IMR-90 (cell line): Measurements from ENCODE around the gene GSTT2. TPM values are rescaled to one million over a fixed set of nuclear protein-coding genes. Genes with fewer than 3 reads are reported as not detected.

Source experiments
- ATAC-seq: fragments of 200-7000 bp; cut with Tn5 transposase; 2 replicates; pipeline ENCODE4 v1.9.1; 2020; ENCODE audit warnings: low read depth, mild to moderate bottlenecking, moderate library complexity
- BruUV-seq: library from RNA; stranded (reverse); fragments of 400-500 nt; replicated peaks from 2 replicates; lab custom pipeline; 2021; lab: Mats Ljungman, UMichigan
- CTCF ChIA-PET: fragments of 300-600 bp; formaldehyde crosslinking; extraction: SDS; loops from one replicate; lab custom pipeline; 2021; ENCODE audit warnings: antibody characterized with exemption; lab: Yijun Ruan, JAX
- POLR2A ChIA-PET: fragments of 300-600 bp; sonication (Branson Sonifier 250); formaldehyde crosslinking; loops from one replicate; lab custom pipeline; 2022; ENCODE audit warnings: antibody characterized with exemption; ENCODE audit not compliant: unreplicated experiment; lab: Charles Lee
- DNase-seq: peaks from one replicate; pipeline ENCODE4 v3.0.0; 2013
- H2AFZ ChIP-seq: replicated peaks from 2 replicates; pipeline ENCODE3; 2013; ENCODE audit warnings: low read length, mild to moderate bottlenecking; ENCODE audit not compliant: poor library complexity
- H2AK5ac ChIP-seq: 2 replicates; pipeline ENCODE4 v1.6.1; 2013; ENCODE audit warnings: low read depth, low read length, inconsistent platforms
- H2AK9ac ChIP-seq: replicated peaks from 2 replicates; pipeline ENCODE3; 2013; ENCODE audit warnings: mild to moderate bottlenecking, low read depth, low read length, moderate library complexity; ENCODE audit not compliant: poor library complexity
- H2BK120ac ChIP-seq: 2 replicates; pipeline ENCODE4 v1.6.1; 2013; ENCODE audit warnings: low read depth, low read length, inconsistent platforms
- H2BK15ac ChIP-seq: 3 replicates; pipeline ENCODE4 v1.6.1; 2013; ENCODE audit warnings: low read depth, low read length, inconsistent platforms
- H2BK20ac ChIP-seq: 2 replicates; pipeline ENCODE4 v1.6.1; 2013; ENCODE audit warnings: low read depth, mild to moderate bottlenecking, inconsistent platforms, low read length, moderate library complexity
- H2BK5ac ChIP-seq: 2 replicates; pipeline ENCODE4 v1.6.1; 2013; ENCODE audit warnings: mild to moderate bottlenecking, low read depth, low read length, inconsistent platforms; ENCODE audit not compliant: poor library complexity, severe bottlenecking
- H3K14ac ChIP-seq: replicated peaks from 2 replicates; pipeline ENCODE4 v1.6.1; 2013; ENCODE audit warnings: low read depth, low read length, inconsistent platforms
- H3K18ac ChIP-seq: 2 replicates; pipeline ENCODE4 v1.6.1; 2013; ENCODE audit warnings: low read depth, low read length, control low read depth
- H3K23ac ChIP-seq: 2 replicates; pipeline ENCODE4 v1.6.1; 2013; ENCODE audit warnings: low read depth, low read length, inconsistent platforms
- H3K27ac ChIP-seq: 2 replicates; pipeline ENCODE4 v1.5.1; 2013; ENCODE audit warnings: mild to moderate bottlenecking, control low read depth, low read length; ENCODE audit not compliant: insufficient read depth
- H3K27me3 ChIP-seq: 2 replicates; pipeline ENCODE4 v1.6.1; 2013; ENCODE audit warnings: low read length; ENCODE audit not compliant: control insufficient read depth, insufficient read depth
- H3K36me3 ChIP-seq: 2 replicates; pipeline ENCODE4 v1.6.1; 2013; ENCODE audit warnings: low read length, mixed read lengths; ENCODE audit not compliant: control insufficient read depth, insufficient read depth
- H3K4ac ChIP-seq: 2 replicates; pipeline ENCODE4 v1.6.1; 2013; ENCODE audit warnings: low read depth, low read length, inconsistent platforms
- H3K4me1 ChIP-seq: 2 replicates; pipeline ENCODE4 v1.6.1; 2013; ENCODE audit warnings: low read length, mixed read lengths; ENCODE audit not compliant: control insufficient read depth, insufficient read depth
- H3K4me2 ChIP-seq: 2 replicates; pipeline ENCODE4 v1.6.1; 2013; ENCODE audit warnings: low read depth, mild to moderate bottlenecking, control low read depth, low read length, moderate library complexity
- H3K4me3 ChIP-seq: 2 replicates; pipeline ENCODE4 v1.5.1; 2013; ENCODE audit warnings: low read depth, mild to moderate bottlenecking, control low read depth, low read length, moderate library complexity; ENCODE audit not compliant: insufficient read depth
- H3K56ac ChIP-seq: 2 replicates; pipeline ENCODE4 v1.6.1; 2013; ENCODE audit warnings: low read length, inconsistent platforms; ENCODE audit not compliant: insufficient read depth; ENCODE audit errors: extremely low read depth
- H3K79me1 ChIP-seq, 2 experiments: 2 replicates each; pipeline ENCODE4 v1.6.1; 2013; ENCODE audit warnings: low read length in 2 of 2, inconsistent platforms in 1 of 2, low read depth in 1 of 2
- H3K9ac ChIP-seq: 2 replicates; pipeline ENCODE4 v1.6.1; 2013; ENCODE audit warnings: low read depth, low read length, control low read depth
- H3K9me1 ChIP-seq: 2 replicates; pipeline ENCODE4 v1.6.1; 2013; ENCODE audit warnings: low read length, inconsistent platforms; ENCODE audit not compliant: insufficient read depth
- H3K9me3 ChIP-seq: 2 replicates; pipeline ENCODE4 v1.6.1; 2013; ENCODE audit warnings: low read length; ENCODE audit not compliant: control insufficient read depth, insufficient read depth
- H4K20me1 ChIP-seq: 2 replicates; pipeline ENCODE4 v1.6.1; 2013; ENCODE audit warnings: low read length, inconsistent platforms; ENCODE audit not compliant: insufficient read depth
- H4K5ac ChIP-seq: 2 replicates; pipeline ENCODE4 v1.6.1; 2013; ENCODE audit warnings: mild to moderate bottlenecking, low read depth, low read length, control low read depth
- H4K8ac ChIP-seq, 2 experiments: 2 replicates each; pipeline ENCODE4 v1.6.1; 2013; ENCODE audit warnings: low read depth in 2 of 2, low read length in 2 of 2, control low read depth in 1 of 2, inconsistent platforms in 1 of 2
- H4K91ac ChIP-seq: 2 replicates; pipeline ENCODE4 v1.6.1; 2013; ENCODE audit warnings: low read depth, low read length, inconsistent platforms; ENCODE audit not compliant: insufficient read depth
- CEBPB ChIP-seq: IDR thresholded peaks from 2 replicates; pipeline ENCODE4 v1.6.1; 2012; ENCODE audit warnings: low read depth, low read length, improper control_type of control experiment
- CTCF ChIP-seq: conservative IDR thresholded peaks from 2 replicates; pipeline ENCODE4 v1.5.1; 2012; ENCODE audit warnings: mild to moderate bottlenecking, low read depth, low read length, improper control_type of control experiment
- FOS ChIP-seq: fragments of 150-350 bp; IDR thresholded peaks from 2 replicates; pipeline ENCODE4 v1.6.1; 2016; ENCODE audit warnings: low read depth, low read length
- MAFK ChIP-seq: IDR thresholded peaks from 2 replicates; pipeline ENCODE4 v1.6.1; 2012; ENCODE audit warnings: low read depth, low read length, improper control_type of control experiment
- MAZ ChIP-seq: IDR thresholded peaks from 2 replicates; pipeline ENCODE4 v1.6.1; 2012; ENCODE audit warnings: low read depth, mild to moderate bottlenecking, low read length, improper control_type of control experiment, moderate library complexity, borderline replicate concordance
- POLR2A ChIP-seq: IDR thresholded peaks from 2 replicates; pipeline ENCODE4 v1.6.1; 2012; ENCODE audit warnings: mild to moderate bottlenecking, low read depth, low read length
- RAD21 ChIP-seq: IDR thresholded peaks from 2 replicates; pipeline ENCODE4 v1.6.1; 2012; ENCODE audit warnings: low read length, improper control_type of control experiment
- RCOR1 ChIP-seq: IDR thresholded peaks from 2 replicates; pipeline ENCODE4 v1.6.1; 2012; ENCODE audit warnings: mild to moderate bottlenecking, low read length, improper control_type of control experiment; ENCODE audit not compliant: insufficient replicate concordance
- RFX5 ChIP-seq: IDR thresholded peaks from 2 replicates; pipeline ENCODE4 v1.8.0; 2012; ENCODE audit warnings: low read depth, mild to moderate bottlenecking, low read length, moderate library complexity
- SMC3 ChIP-seq: fragments of 150-350 bp; IDR thresholded peaks from 2 replicates; pipeline ENCODE4 v1.6.1; 2016; ENCODE audit warnings: low read depth, mild to moderate bottlenecking, antibody characterized with exemption, low read length, moderate library complexity
- USF2 ChIP-seq: fragments of 150-350 bp; IDR thresholded peaks from 2 replicates; pipeline ENCODE4 v1.6.1; 2017; ENCODE audit warnings: mild to moderate bottlenecking, antibody characterized with exemption, low read length, low read depth
- WGBS, 2 experiments: methylation state at CpG; one replicate each; pipeline versions ENCODE4 v1.1.5 to v1.1.7; 2013; ENCODE audit warnings: missing lambda C conversion rate in 2 of 2; ENCODE audit not compliant: insufficient read length in 1 of 2; ENCODE audit errors: extremely low coverage in 2 of 2; 5-methylcytosine and 5-hydroxymethylcytosine counted together
- dilution Hi-C: fragments of 300-500 bp; cut with HindIII; formaldehyde crosslinking; loops from one replicate; pipeline ENCODE4 v1.14.3; 2018; ENCODE audit warnings: low sequenced_read_pairs; ENCODE audit not compliant: unreplicated experiment
- in situ Hi-C: fragments of 300-500 bp; cut with MboI; formaldehyde crosslinking; loops from 3 replicates; pipeline ENCODE4 v1.14.3; 2019; ENCODE audit warnings: low sequenced_read_pairs, inconsistent platforms, mixed read lengths
- intact Hi-C: fragments of 100-400 bp; cut with micrococcal nuclease; formaldehyde crosslinking; loops from 2 replicates; pipeline ENCODE4 v1.10.0; 2022
- polyA plus RNA-seq, 3 experiments: library from polyadenylated mRNA; depleted of rRNA; stranded (reverse); fragments of >200 nt; gene quantifications; 2 replicates each; pipeline ENCODE4 v1.2.3, GENCODE V29; 2012; ENCODE audit warnings: low replicate concordance in 1 of 3
- total RNA-seq: library from RNA; depleted of rRNA; stranded (reverse); fragments of >200 nt; gene quantifications from 2 replicates; pipeline ENCODE4 v1.2.3, GENCODE V29; 2012

Gene GSTT2
- total and polyA plus RNA-seq, 2 of the 4 experiments (the other 2 are of a cell fraction), result 1.4 to 6.9 TPM

GRCh38 chr22:24025475-24025874 lies 45.5 kb downstream of the GSTT2 start:
- H2BK5ac ChIP-seq, result no peak overlapping the region
- no TSS peak for BruUV-seq
- in situ Hi-C loops (no loop called here), intact Hi-C loops (no loop called here), dilution Hi-C loops (no loop called here)
- no peak overlapping the region for H2AK5ac ChIP-seq
- no peak overlapping the region for H3K9ac ChIP-seq
- H2BK120ac ChIP-seq, result no peak overlapping the region
- H3K79me1 ChIP-seq, result peaks cover 39 to 59% of the 10 kb centered on the region in 2 experiments
- H3K23ac ChIP-seq, result no peak overlapping the region
- H3K56ac ChIP-seq, result no peak overlapping the region
- POLR2A ChIA-PET, result no interaction called here
- H4K91ac ChIP-seq, result no peak overlapping the region
- no peak overlapping the region for H4K5ac ChIP-seq
- H2AFZ ChIP-seq, result no peak overlapping the region
- no peak overlapping the region for H2BK20ac ChIP-seq
- no peak overlapping the region for H3K27ac ChIP-seq
- H3K27me3 ChIP-seq, result no peaks in the 10 kb centered on the region
- no peak overlapping the region for H3K4me2 ChIP-seq
- no peak overlapping the region for H3K4ac ChIP-seq
- no peak overlapping the region for H4K8ac ChIP-seq
- WGBS, 2 experiments, result no CpG with 5 or more reads among the region's 6 CpGs
- DNase-seq (no peak), ATAC-seq (no peak)
- no peak overlapping the region for H2AK9ac ChIP-seq
- H3K14ac ChIP-seq, result no peak overlapping the region
- no peak overlapping the region for H3K18ac ChIP-seq
- H4K20me1 ChIP-seq, result peaks cover 21% of the 10 kb centered on the region
- H3K9me1 ChIP-seq, result no peaks in the 10 kb centered on the region
- no peaks in the 10 kb centered on the region for H3K4me1 ChIP-seq
- no peak overlapping the region for H3K4me3 ChIP-seq
- no peaks in the 10 kb centered on the region for H3K9me3 ChIP-seq
- CTCF ChIA-PET, result no interaction called here
- no peak overlapping the region for H2BK15ac ChIP-seq
- TF ChIP-seq FOS (no peak), MAZ (no peak), RFX5 (no peak), POLR2A (no peak), USF2 (no peak), SMC3 (no peak), CTCF (no peak), CEBPB (no peak), MAFK (no peak), RAD21 (no peak), RCOR1 (no peak)
- H3K36me3 ChIP-seq, result peaks cover 3% of the 10 kb centered on the region; the same call in 1 of the 2 replicates
